Heart right ventricle (tissue), 16 donors: ENCODE results near the gene TIMM21. TPM values are rescaled to one million over a fixed set of nuclear protein-coding genes. Genes with fewer than 3 reads are reported as not detected.

Experiments used
- ATAC-seq, 8 donors: fragments of 200-7000 bp; cut with Tn5 transposase; one replicate each; pipeline ENCODE4 v1.9.1; 2020; ENCODE audit warnings: mild to moderate bottlenecking in 8 of 8, moderate library complexity in 8 of 8, moderate number of reproducible peaks in 1 of 8
- DNase-seq, 2 donors: peaks; one replicate each; pipeline ENCODE4 v3.0.0-alpha.2; 2020
- H3K27ac ChIP-seq, 10 donors: fragments of 200-600 bp; sonication (generic) in 2 of 10; one replicate each; pipeline versions ENCODE4 v1.5.0 to v1.8.0; 2020 to 2022; ENCODE audit warnings: mild to moderate bottlenecking in 3 of 10
- H3K27me3 ChIP-seq, 7 donors: fragments of 200-600 bp; one replicate each; pipeline ENCODE4 v1.8.0; 2021 to 2022; ENCODE audit warnings: mild to moderate bottlenecking in 2 of 7
- H3K36me3 ChIP-seq, 9 donors: fragments of 200-600 bp; sonication (generic) in 1 of 9; one replicate each; pipeline versions ENCODE4 v1.5.0 to v1.8.0; 2020 to 2022; ENCODE audit warnings: mild to moderate bottlenecking in 2 of 9
- H3K4me1 ChIP-seq, 9 donors: fragments of 200-600 bp; sonication (generic) in 1 of 9; one replicate each; pipeline versions ENCODE4 v1.5.0 to v1.8.0; 2020 to 2022; ENCODE audit warnings: mild to moderate bottlenecking in 4 of 9
- H3K4me3 ChIP-seq, 10 donors: fragments of 200-600 bp; sonication (generic) in 2 of 10; one replicate each; pipeline versions ENCODE4 v1.5.0 to v1.8.0; 2020 to 2022; ENCODE audit warnings: mild to moderate bottlenecking in 7 of 10, moderate library complexity in 2 of 10
- H3K9me3 ChIP-seq, 11 donors: fragments of 200-600 bp in 10 of 11; sonication (generic) in 2 of 11; one replicate each; pipeline versions ENCODE4 v1.5.0 to v1.8.0; 2013 to 2022; ENCODE audit warnings: mild to moderate bottlenecking in 2 of 11, control low read depth in 1 of 11, moderate library complexity in 1 of 11
- CTCF ChIP-seq, 9 donors: fragments of 200-600 bp; sonication (generic) in 2 of 9; IDR thresholded peaks; one replicate each; pipeline versions ENCODE4 v1.5.0 to v1.8.0; 2021 to 2022; ENCODE audit warnings: antibody characterized with exemption in 9 of 9, mild to moderate bottlenecking in 5 of 9, moderate library complexity in 1 of 9
- WGBS, 2 donors: extraction: QIAGEN DNeasy Blood & Tissue Kit; methylation state at CpG; one replicate each; pipeline ENCODE4 v1.1.7; 2013; ENCODE audit warnings: inconsistent platforms in 1 of 2; 5-methylcytosine and 5-hydroxymethylcytosine counted together
- intact Hi-C, 10 donors: fragments of 100-400 bp; cut with DNase I; formaldehyde crosslinking; loops; one replicate each; pipeline versions ENCODE4 v1.11.1 to v1.14.2; 2022
- polyA plus RNA-seq, 2 donors: library from polyadenylated mRNA; stranded (reverse); fragments of 200-250 nt; gene quantifications; one replicate each; pipeline ENCODE4 v1.2.3, GENCODE V29; 2013
- total RNA-seq, 10 donors: library from RNA; stranded (reverse); fragmentation: NEBNext Ultra II Directional in 3 of 10; extraction: Animal tissue kit (Norgen Biotek cat#: 25700) in 3 of 10; gene quantifications; one replicate each; pipeline versions ENCODE4 v1.2.1 to v1.2.4, GENCODE V29; 2021 to 2023
- donor health status: Arrhythmogenic right ventricular cardiomyopathy.
- donor health status: ischemic (EF 13 %, LVEDD 7.1; RV severe dilation, severe dysfunction).
- donor health status: healthy with polysubstance abuse.
- donor health status: DM: no; HTN: yes; CAD: no.
- donor health status: DM: no; HTN: no; CAD: no.
- donor health status: ischemic (EF 25% LVEDD 6.9; RV normal size, moderate dysfunction).
- donor health status: ischemic (EF 25% LVEDD 5.7; RV mildly dilated, moderate dysfunction).
- donor health status: healthy.
- donor health status: DM: yes; HTN: yes; CAD: no.
- donor health status: Ischemic cardiomyopathy.
- donor health status: ischemic (EF 35%, LVEDD 5.7; RV mildly dilated, moderate dysfunction).
- donor health status: nonischemic (EF 11% LVEDD 7.7; RV severe dilation, severe dysfunction).
- donor health status: DM: yes; HTN: yes; CAD: no.
- donor health status: PGD.
- donor health status: ischemic (EF 29% LVEDD 5.4; RV normal size, mild dysfunction).
- donor health status: nonischemic (EF 23%, LVEDD 6.1; RV moderate dilation, normal function).

The TIMM21 gene
- total and polyA plus RNA-seq, 12 donors = 64.4 to 141 (median 120) TPM

GRCh38 chr18:74154716-74155115 is 6.4 kb downstream of the TIMM21 start:
- intact Hi-C loops = no loop called here
- 67 to 78% methylated on average over 4 of the region's 4 CpGs for WGBS, 2 donors

GRCh38 chr18:74155276-74155675 is 7.0 kb downstream of the TIMM21 start:
- no peak for TF ChIP-seq CTCF (IDR thresholded peaks at IDR 0.05)
- ATAC-seq = no peak
- H3K27me3 ChIP-seq = no peaks in the 10 kb centered on the region
- peaks cover 0 to 37% (median 27%) of the 10 kb centered on the region in 9 donors for H3K4me1 ChIP-seq
- WGBS, 2 donors = 87 to 91% methylated on average over 4 of the region's 4 CpGs
- DNase-seq = no peak
- H3K9me3 ChIP-seq = no peaks in the 10 kb centered on the region
- H3K36me3 ChIP-seq = peaks cover 0 to 80% (median 43%) of the 10 kb centered on the region in 9 donors
- H3K27ac ChIP-seq = no peak overlapping the region
- no peak overlapping the region for H3K4me3 ChIP-seq
- intact Hi-C loops = no loop called here

More at GRCh38 chr18:74154716-74155115, 6.4 kb downstream of the TIMM21 start:
- DNase-seq (no peak), ATAC-seq (no peak)
- peaks cover 0 to 78% (median 41%) of the 10 kb centered on the region in 9 donors for H3K36me3 ChIP-seq
- H3K27ac ChIP-seq = no peak overlapping the region
- peaks cover 0 to 43% (median 33%) of the 10 kb centered on the region in 9 donors for H3K4me1 ChIP-seq
- H3K9me3 ChIP-seq = no peaks in the 10 kb centered on the region
- no peak for TF ChIP-seq CTCF (IDR thresholded peaks at IDR 0.05)
- no peaks in the 10 kb centered on the region for H3K27me3 ChIP-seq
- no peak overlapping the region for H3K4me3 ChIP-seq

GRCh38 chr18:74163019-74163660 is 14.8 kb downstream of the TIMM21 start:
- ATAC-seq (peak in 1 of 8 donors; percentile 62), DNase-seq (no peak)
- H3K9me3 ChIP-seq = no peaks in the 10 kb centered on the region
- peak overlapping the region in 1 of 10 donors; percentile 30 for H3K27ac ChIP-seq
- TF ChIP-seq CTCF (IDR thresholded peaks at IDR 0.05) = peak in 2 of 9 donors; percentile 6
- peaks cover 0 to 10% (median 0%) of the 10 kb centered on the region in 9 donors for H3K4me1 ChIP-seq
- no peaks in the 10 kb centered on the region for H3K27me3 ChIP-seq
- intact Hi-C loops = no loop called here
- peaks cover 0 to 47% (median 15%) of the 10 kb centered on the region in 9 donors for H3K36me3 ChIP-seq
- 63 to 70% methylated on average over 11 of the region's 11 CpGs for WGBS, 2 donors
- no peak overlapping the region for H3K4me3 ChIP-seq

- WGBS, 2 donors = 57 to 58% methylated on average over 7 of the region's 7 CpGs
- ATAC-seq = no peak
- intact Hi-C loops = no loop called here
- H3K36me3 ChIP-seq = peaks cover 0 to 15% (median 0%) of the 10 kb centered on the region in 9 donors
- no peak overlapping the region for H3K4me3 ChIP-seq
- no peak for TF ChIP-seq CTCF (IDR thresholded peaks at IDR 0.05)
- peaks cover 0 to 10% (median 0%) of the 10 kb centered on the region in 9 donors for H3K4me1 ChIP-seq
- H3K27me3 ChIP-seq = peaks cover 0 to 12% (median 0%) of the 10 kb centered on the region in 7 donors
- no peak overlapping the region for H3K27ac ChIP-seq
- no peak for DNase-seq
- no peaks in the 10 kb centered on the region for H3K9me3 ChIP-seq
These were observed 18.1 kb downstream of the TIMM21 start for GRCh38 chr18:74166386-74166785.
